ENCODE data around the gene ADAMTS14.

GRCh38 chr10:70679498-70679897 is 7.2 kb downstream of the ADAMTS14 start:
- TF ChIP-seq, protein P1, sequence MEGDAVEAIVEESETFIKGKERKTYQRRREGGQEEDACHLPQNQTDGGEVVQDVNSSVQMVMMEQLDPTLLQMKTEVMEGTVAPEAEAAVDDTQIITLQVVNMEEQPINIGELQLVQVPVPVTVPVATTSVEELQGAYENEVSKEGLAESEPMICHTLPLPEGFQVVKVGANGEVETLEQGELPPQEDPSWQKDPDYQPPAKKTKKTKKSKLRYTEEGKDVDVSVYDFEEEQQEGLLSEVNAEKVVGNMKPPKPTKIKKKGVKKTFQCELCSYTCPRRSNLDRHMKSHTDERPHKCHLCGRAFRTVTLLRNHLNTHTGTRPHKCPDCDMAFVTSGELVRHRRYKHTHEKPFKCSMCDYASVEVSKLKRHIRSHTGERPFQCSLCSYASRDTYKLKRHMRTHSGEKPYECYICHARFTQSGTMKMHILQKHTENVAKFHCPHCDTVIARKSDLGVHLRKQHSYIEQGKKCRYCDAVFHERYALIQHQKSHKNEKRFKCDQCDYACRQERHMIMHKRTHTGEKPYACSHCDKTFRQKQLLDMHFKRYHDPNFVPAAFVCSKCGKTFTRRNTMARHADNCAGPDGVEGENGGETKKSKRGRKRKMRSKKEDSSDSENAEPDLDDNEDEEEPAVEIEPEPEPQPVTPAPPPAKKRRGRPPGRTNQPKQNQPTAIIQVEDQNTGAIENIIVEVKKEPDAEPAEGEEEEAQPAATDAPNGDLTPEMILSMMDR (IDR thresholded peaks at IDR 0.05), result no peak
- TF ChIP-seq EP300 (IDR thresholded peaks at IDR 0.05) (no peak), POLR2AphosphoS5 (IDR thresholded peaks at IDR 0.05) (no peak)
